ENCODE data around the gene RRAD. TPM values are rescaled to one million over a fixed set of nuclear protein-coding genes. Genes with fewer than 3 reads are reported as not detected.
"Not testable (repeated sequence)": the region's sequence is repeated elsewhere in the genome, so short reads cannot be mapped to it uniquely, and the experiment has no call there.

Gene RRAD
- under 1 TPM; 0.20 to 0.23 TPM for total RNA-seq

GRCh38 chr16:66925322-66925840 lies at the start of gene RRAD:
RRAD (minus strand) TSS chr16:66925535; CDS start chr16:66925179, 356 bp downstream.
- CTCF ChIA-PET = interaction anchor here (0.7 to 2.6 kb wide), 12 partner anchors 8 to 355 kb away, joined by 3 to 8 read pairs (median 3); partner anchors contain the start of genes CIAO2B and NAE1
- peaks cover 36% of the 10 kb centered on the region for H3K27me3 Mint-ChIP-seq
- no peaks in the 10 kb centered on the region for H3K36me3 Mint-ChIP-seq (ENCODE audit: low read depth)
- DNase-seq = no peak
- no peaks in the 10 kb centered on the region for H3K9me3 Mint-ChIP-seq
- peak within 1 kb of the TSS; percentile 43 for H3K4me3 Mint-ChIP-seq
- H3K4me1 Mint-ChIP-seq = peaks cover 23% of the 10 kb centered on the region
- POLR2A ChIA-PET = no interaction called here
- no peak within 1 kb of the TSS for H3K27ac Mint-ChIP-seq

GRCh38 chr16:66974932-66975246 lies 49.6 kb upstream of the RRAD start:
- not testable (repeated sequence) for H3K9me3 Mint-ChIP-seq; H3K36me3 Mint-ChIP-seq (ENCODE audit: low read depth); H3K27me3 Mint-ChIP-seq
- H3K4me3 Mint-ChIP-seq = peak overlapping the region; percentile 55
- H3K27ac Mint-ChIP-seq = peak overlapping the region; percentile 85
- POLR2A ChIA-PET = interaction anchor here (0.6 kb wide), 1 partner anchor 39 kb away, joined by 3 read pairs; no protein-coding TSS in a partner anchor
- CTCF ChIA-PET = interaction anchor here (1.2 to 3.7 kb wide), 7 partner anchors 10 to 201 kb away, joined by 3 to 17 read pairs (median 6); partner anchors contain the start of gene CES3
- H3K4me1 Mint-ChIP-seq = peaks cover 48% of the 10 kb centered on the region
- DNase-seq = peak; percentile 44

- H3K27me3 Mint-ChIP-seq; DNase-seq; H3K36me3 Mint-ChIP-seq (ENCODE audit: low read depth); H3K9me3 Mint-ChIP-seq: not testable (repeated sequence)
- H3K4me1 Mint-ChIP-seq = peaks cover 43% of the 10 kb centered on the region
- peak overlapping the region; percentile 55 for H3K4me3 Mint-ChIP-seq
- H3K27ac Mint-ChIP-seq = peak overlapping the region; percentile 85
- ChIA-PET CTCF (interaction anchor here (1.2 to 3.7 kb wide), 7 partner anchors 10 to 201 kb away, joined by 3 to 17 read pairs (median 6); partner anchors contain the start of gene CES3), POLR2A (interaction anchor here (0.6 kb wide), 1 partner anchor 40 kb away, joined by 3 read pairs; no protein-coding TSS in a partner anchor)
Observed at GRCh38 chr16:66974156-66974931, 49.0 kb upstream of the RRAD start.

- Mint-ChIP-seq H3K36me3 (ENCODE audit: low read depth) (no peaks in the 10 kb centered on the region), H3K9me3 (no peaks in the 10 kb centered on the region), H3K27me3 (no peaks in the 10 kb centered on the region), H3K27ac (no peak overlapping the region), H3K4me3 (no peak overlapping the region), H3K4me1 (peaks cover 37% of the 10 kb centered on the region)
- POLR2A ChIA-PET = no interaction called here
- no peak for DNase-seq
- CTCF ChIA-PET = interaction anchor here (0.8 to 3.7 kb wide), 5 partner anchors 12 to 181 kb away, joined by 3 to 17 read pairs (median 7); partner anchors contain the start of gene CES3
Observed at GRCh38 chr16:66973716-66974115, 48.4 kb upstream of the RRAD start.

GRCh38 chr16:66972983-66973382 lies 47.6 kb upstream of the RRAD start:
- no peak overlapping the region for H3K4me3 Mint-ChIP-seq
- CTCF ChIA-PET = interaction anchor here (0.8 to 3.7 kb wide), 3 partner anchors 19 to 182 kb away, joined by 3 to 17 read pairs (median 4); no protein-coding TSS in a partner anchor
- no peaks in the 10 kb centered on the region for H3K27me3 Mint-ChIP-seq
- POLR2A ChIA-PET = no interaction called here
- DNase-seq = no peak
- H3K27ac Mint-ChIP-seq = no peak overlapping the region
- H3K4me1 Mint-ChIP-seq = peaks cover 31% of the 10 kb centered on the region
- H3K36me3 Mint-ChIP-seq (ENCODE audit: low read depth) = no peaks in the 10 kb centered on the region
- no peaks in the 10 kb centered on the region for H3K9me3 Mint-ChIP-seq

GRCh38 chr16:66970775-66971720 lies 45.7 kb upstream of the RRAD start:
- no peak for DNase-seq
- Mint-ChIP-seq H3K9me3 (no peaks in the 10 kb centered on the region), H3K4me3 (no peak overlapping the region), H3K4me1 (peaks cover 15% of the 10 kb centered on the region), H3K36me3 (ENCODE audit: low read depth) (no peaks in the 10 kb centered on the region), H3K27me3 (no peaks in the 10 kb centered on the region), H3K27ac (no peak overlapping the region)
- ChIA-PET POLR2A (no interaction called here), CTCF (interaction anchor here (0.8 to 3.7 kb wide), 6 partner anchors 10 to 184 kb away, joined by 3 to 17 read pairs (median 3); partner anchors contain the start of genes CES3 and CES4A)

- Mint-ChIP-seq H3K4me3 (no peak overlapping the region), H3K36me3 (ENCODE audit: low read depth) (no peaks in the 10 kb centered on the region), H3K9me3 (no peaks in the 10 kb centered on the region), H3K4me1 (no peaks in the 10 kb centered on the region), H3K27me3 (no peaks in the 10 kb centered on the region), H3K27ac (no peak overlapping the region)
- CTCF ChIA-PET = interaction anchor here (1.0 to 1.7 kb wide), 5 partner anchors 8 to 217 kb away, joined by 3 to 4 read pairs (median 4); no protein-coding TSS in a partner anchor
- POLR2A ChIA-PET = no interaction called here
- DNase-seq = no peak
Observed at GRCh38 chr16:66968847-66969246, 43.5 kb upstream of the RRAD start.

GRCh38 chr16:66964049-66964448 lies 38.7 kb upstream of the RRAD start:
- Mint-ChIP-seq H3K4me3 (no peak overlapping the region), H3K27me3 (no peaks in the 10 kb centered on the region), H3K27ac (no peak overlapping the region), H3K4me1 (peaks cover 30% of the 10 kb centered on the region), H3K36me3 (ENCODE audit: low read depth) (no peaks in the 10 kb centered on the region), H3K9me3 (no peaks in the 10 kb centered on the region)
- CTCF ChIA-PET = interaction anchor here (0.5 to 2.6 kb wide), 8 partner anchors 10 to 221 kb away, joined by 3 to 11 read pairs (median 6); no protein-coding TSS in a partner anchor
- no peak for DNase-seq
- POLR2A ChIA-PET = no interaction called here

GRCh38 chr16:66961914-66962313 lies 36.6 kb upstream of the RRAD start:
- POLR2A ChIA-PET = no interaction called here
- peak; percentile 21 for DNase-seq
- no peaks in the 10 kb centered on the region for H3K27me3 Mint-ChIP-seq
- no peaks in the 10 kb centered on the region for H3K36me3 Mint-ChIP-seq (ENCODE audit: low read depth)
- CTCF ChIA-PET = interaction anchor here (0.8 to 4.5 kb wide), 10 partner anchors 9 to 223 kb away, joined by 3 to 19 read pairs (median 4); no protein-coding TSS in a partner anchor
- H3K4me3 Mint-ChIP-seq = peak overlapping the region; percentile 51
- H3K4me1 Mint-ChIP-seq = peaks cover 44% of the 10 kb centered on the region
- peak overlapping the region; percentile 91 for H3K27ac Mint-ChIP-seq
- no peaks in the 10 kb centered on the region for H3K9me3 Mint-ChIP-seq

- CTCF ChIA-PET = interaction anchor here (0.5 to 4.5 kb wide), 20 partner anchors 9 to 214 kb away, joined by 3 to 19 read pairs (median 4); partner anchors contain the start of genes CDH16 and PHAF1
- H3K4me3 Mint-ChIP-seq = peak within 1 kb of the TSS; percentile 63
Observed at GRCh38 chr16:66961065-66961744, 35.9 kb upstream of the RRAD start, which contains the start of gene CES3. CES3 (plus strand) TSS chr16:66961266; CDS start chr16:66961308, 42 bp downstream.

GRCh38 chr16:66960270-66960669 lies 34.9 kb upstream of the RRAD start:
- POLR2A ChIA-PET = no interaction called here
- peak overlapping the region; percentile 79 for H3K27ac Mint-ChIP-seq
- no peaks in the 10 kb centered on the region for H3K36me3 Mint-ChIP-seq (ENCODE audit: low read depth)
- H3K27me3 Mint-ChIP-seq = no peaks in the 10 kb centered on the region
- H3K9me3 Mint-ChIP-seq = no peaks in the 10 kb centered on the region
- H3K4me3 Mint-ChIP-seq = no peak overlapping the region
- no peak for DNase-seq
- H3K4me1 Mint-ChIP-seq = peaks cover 44% of the 10 kb centered on the region
- CTCF ChIA-PET = interaction anchor here (0.6 to 4.5 kb wide), 6 partner anchors 18 to 211 kb away, joined by 3 to 19 read pairs (median 4); partner anchors contain the start of gene PHAF1

More at GRCh38 chr16:66961065-66961744, 35.9 kb upstream of the RRAD start, which contains the start of gene CES3:
- Mint-ChIP-seq H3K9me3 (no peaks in the 10 kb centered on the region), H3K27ac (peak within 1 kb of the TSS; percentile 91), H3K27me3 (no peaks in the 10 kb centered on the region), H3K4me1 (peaks cover 44% of the 10 kb centered on the region), H3K36me3 (ENCODE audit: low read depth) (no peaks in the 10 kb centered on the region)
- POLR2A ChIA-PET = no interaction called here
- peak; percentile 75 for DNase-seq
